Hematopoietic multipotent progenitor cell (in vitro differentiated cells): ENCODE data around the gene RPL4. TPM values are rescaled to one million over a fixed set of nuclear protein-coding genes. Genes with fewer than 3 reads are reported as not detected.
"Not testable (repeated sequence)": the region's sequence is repeated elsewhere in the genome, so short reads cannot be mapped to it uniquely, and the experiment has no call there.

Source experiments
- DNase-seq, 3 donors: peaks; one replicate each; pipeline ENCODE4 v3.0.0-alpha.2; 2011 to 2015; ENCODE audit warnings: low read depth in 2 of 3, low spot score in 2 of 3
- total RNA-seq: library from RNA; depleted of rRNA; stranded (reverse); fragments of >200 nt; gene quantifications from one replicate; pipeline ENCODE4 v1.2.3, GENCODE V29; 2012

RPL4 gene
- total RNA-seq, 1 donor = 9,045 TPM

GRCh38 chr15:66494262-66494661, 10.4 kb downstream of the RPL4 start:
- no peak for DNase-seq

- DNase-seq = no peak
Observed at GRCh38 chr15:66491846-66492245, 12.8 kb downstream of the RPL4 start.

- DNase-seq = no peak
Observed at GRCh38 chr15:66489179-66489791, 15.4 kb downstream of the RPL4 start.

GRCh38 chr15:66488525-66488924, 16.1 kb downstream of the RPL4 start:
- DNase-seq = no peak

- no peak for DNase-seq
Observed at GRCh38 chr15:66486887-66487286, 17.8 kb downstream of the RPL4 start.

GRCh38 chr15:66484539-66485112, 20.0 kb downstream of the RPL4 start:
- DNase-seq = no peak

- DNase-seq = no peak
Observed at GRCh38 chr15:66483131-66483566, 21.5 kb downstream of the RPL4 start.

- DNase-seq = no peak
Observed at GRCh38 chr15:66482539-66482938, 22.1 kb downstream of the RPL4 start.

- no peak for DNase-seq
Observed at GRCh38 chr15:66481107-66481856, 23.4 kb downstream of the RPL4 start.

- DNase-seq = no peak
Observed at GRCh38 chr15:66480267-66480666, 24.4 kb downstream of the RPL4 start.

GRCh38 chr15:66477011-66477410, 27.6 kb downstream of the RPL4 start:
- DNase-seq = no peak

- DNase-seq = no peak
Observed at GRCh38 chr15:66476535-66476934, 28.1 kb downstream of the RPL4 start.

GRCh38 chr15:66474963-66475362, 29.7 kb downstream of the RPL4 start:
- no peak for DNase-seq

GRCh38 chr15:66474135-66474534, 30.5 kb downstream of the RPL4 start:
- DNase-seq = no peak

- peak; percentile 29 to 86 (median 45) for DNase-seq
Observed at GRCh38 chr15:66472176-66472999, 32.3 kb downstream of the RPL4 start.

GRCh38 chr15:66470825-66471224, 33.8 kb downstream of the RPL4 start:
- DNase-seq = not testable (repeated sequence)

GRCh38 chr15:66467162-66468040, 37.3 kb downstream of the RPL4 start:
- not testable (repeated sequence) for DNase-seq

GRCh38 chr15:66465294-66465693, 39.4 kb downstream of the RPL4 start:
- not testable (repeated sequence) for DNase-seq

- DNase-seq = no peak
Observed at GRCh38 chr15:66462627-66463026, 42.0 kb downstream of the RPL4 start.

- no peak for DNase-seq
Observed at GRCh38 chr15:66461917-66462316, 42.7 kb downstream of the RPL4 start.
